ENCODE results near the gene GALNT13. TPM values are rescaled to one million over a fixed set of nuclear protein-coding genes. Genes with fewer than 3 reads are reported as not detected.

The GALNT13 gene
- total RNA-seq, 1 donor from 2014 or later: 5.8 TPM

- Histone ChIP-seq H3K4me1 (no peaks in the 10 kb centered on the region), H3K27me3 (no peaks in the 10 kb centered on the region), H3K9me3 (no peaks in the 10 kb centered on the region), H3K27ac (no peak overlapping the region), H3K36me3 (no peaks in the 10 kb centered on the region), H3K4me3 (no peak overlapping the region)
- no peak for DNase-seq
- TF ChIP-seq CTCF (IDR thresholded peaks at IDR 0.05): no peak
- no peak for ATAC-seq
- intact Hi-C loops (cut with DNase I): no loop called here
These were observed 249.0 kb downstream of the GALNT13 start for GRCh38 chr2:154120706-154121105.

- intact Hi-C loops (cut with DNase I): no loop called here
- ATAC-seq (no peak), DNase-seq (no peak)
- H3K36me3 ChIP-seq: no peaks in the 10 kb centered on the region
- TF ChIP-seq CTCF (IDR thresholded peaks at IDR 0.05): no peak
- H3K27ac ChIP-seq: no peak overlapping the region
- no peaks in the 10 kb centered on the region for H3K27me3 ChIP-seq
- H3K4me3 ChIP-seq: no peak overlapping the region
- H3K9me3 ChIP-seq: no peaks in the 10 kb centered on the region
- no peaks in the 10 kb centered on the region for H3K4me1 ChIP-seq
These were observed 254.2 kb downstream of the GALNT13 start for GRCh38 chr2:154125891-154126290.

GRCh38 chr2:154130821-154131220, 259.1 kb downstream of the GALNT13 start:
- ATAC-seq (no peak), DNase-seq (no peak)
- no peak overlapping the region for H3K4me3 ChIP-seq
- no peak for TF ChIP-seq CTCF (IDR thresholded peaks at IDR 0.05)
- intact Hi-C loops (cut with DNase I): no loop called here
- no peaks in the 10 kb centered on the region for H3K27me3 ChIP-seq
- no peaks in the 10 kb centered on the region for H3K4me1 ChIP-seq
- H3K27ac ChIP-seq: no peak overlapping the region
- H3K36me3 ChIP-seq: no peaks in the 10 kb centered on the region
- H3K9me3 ChIP-seq: no peaks in the 10 kb centered on the region

GRCh38 chr2:154132827-154133226, 261.1 kb downstream of the GALNT13 start:
- Histone ChIP-seq H3K4me1 (no peaks in the 10 kb centered on the region), H3K27me3 (no peaks in the 10 kb centered on the region), H3K4me3 (no peak overlapping the region), H3K27ac (no peak overlapping the region), H3K36me3 (no peaks in the 10 kb centered on the region), H3K9me3 (no peaks in the 10 kb centered on the region)
- ATAC-seq: no peak
- no peak for TF ChIP-seq CTCF (IDR thresholded peaks at IDR 0.05)
- DNase-seq: no peak
- intact Hi-C loops (cut with DNase I): no loop called here

GRCh38 chr2:154133823-154134222, 262.1 kb downstream of the GALNT13 start:
- no peak for ATAC-seq
- Histone ChIP-seq H3K9me3 (no peaks in the 10 kb centered on the region), H3K4me1 (no peaks in the 10 kb centered on the region), H3K36me3 (no peaks in the 10 kb centered on the region), H3K4me3 (no peak overlapping the region), H3K27ac (no peak overlapping the region), H3K27me3 (no peaks in the 10 kb centered on the region)
- intact Hi-C loops (cut with DNase I): no loop called here
- no peak for DNase-seq
- TF ChIP-seq CTCF (IDR thresholded peaks at IDR 0.05): no peak

Data from upper lobe of right lung (tissue), 1 donor.